A549 (cell line): ENCODE data around the gene NFE2L2. TPM values are rescaled to one million over a fixed set of nuclear protein-coding genes. Genes with fewer than 3 reads are reported as not detected.

Experiments
- ATAC-seq, 2 experiments: fragments of 200-7000 bp in 1 of 2; fragments of >200 bp in 1 of 2; cut with Nextera tagmentation in 1 of 2; cut with Tn5 transposase in 1 of 2; 3 replicates each; pipeline versions ENCODE4 v1.8.0 to v1.9.1; 2018 to 2020; ENCODE audit warnings: mild to moderate bottlenecking in 1 of 2, moderate library complexity in 1 of 2
- CTCF ChIA-PET: fragments of 300-600 bp; sonication (Branson Sonifier 250); formaldehyde crosslinking; extraction: SDS; loops from one replicate; lab custom pipeline; 2021; ENCODE audit warnings: antibody characterized with exemption, inconsistent platforms; lab: Yijun Ruan, JAX
- POLR2A ChIA-PET: fragments of 350-600 bp; formaldehyde crosslinking; extraction: SDS; loops from one replicate; lab custom pipeline; 2021; ENCODE audit warnings: antibody characterized with exemption, inconsistent platforms; lab: Yijun Ruan, JAX
- DNase-seq, 2 experiments: peaks; one replicate each; pipeline versions ENCODE4 v3.0.0 to v3.0.0-alpha.2; 2011 to 2016; ENCODE audit warnings: low read depth in 1 of 2, low spot score in 1 of 2
- FAIRE-seq: peaks from 2 replicates; lab custom pipeline; 2011; peaks lifted over from hg19 to GRCh38; lab: Jason Lieb, UNC
- H3K27ac ChIP-seq, 2 experiments: fragments of >200 bp; sonication (Bioruptor Twin); formaldehyde crosslinking; 3 replicates each; pipeline ENCODE4 v1.5.1; 2016 to 2017
- H3K4me1 ChIP-seq: fragments of >200 bp; sonication (Bioruptor Twin); formaldehyde crosslinking; 3 replicates; pipeline ENCODE4 v1.6.1; 2016
- H3K4me2 ChIP-seq: fragments of >200 bp; sonication (Bioruptor Twin); formaldehyde crosslinking; 3 replicates; pipeline ENCODE4 v1.6.1; 2016
- H3K4me3 ChIP-seq: fragments of >200 bp; sonication (Bioruptor Twin); formaldehyde crosslinking; 3 replicates; pipeline ENCODE4 v1.5.1; 2016
- H3K9me3 ChIP-seq: fragments of >200 bp; sonication (Bioruptor Twin); formaldehyde crosslinking; 3 replicates; pipeline ENCODE4 v1.6.1; 2016
- BCL3 ChIP-seq: fragments of >200 bp; sonication (Bioruptor Twin); formaldehyde crosslinking; IDR thresholded peaks from 3 replicates; pipeline ENCODE4 v1.6.1; 2016
- CBX8 ChIP-seq: fragments of 200-600 bp; sonication (generic); IDR thresholded peaks from 2 replicates; pipeline ENCODE4 v1.6.1; 2016
- ESRRA ChIP-seq: fragments of 150-350 bp; IDR thresholded peaks from 2 replicates; pipeline ENCODE4 v1.6.1; 2014; ENCODE audit warnings: mild to moderate bottlenecking, low read length, borderline replicate concordance
- HOXB13 ChIP-seq: fragments of 250-450 bp; sonication (Bioruptor Pico); IDR thresholded peaks from 2 replicates; pipeline ENCODE4 v1.5.0; 2020; ENCODE audit warnings: low read depth, mild to moderate bottlenecking, moderate library complexity
- KDM1A ChIP-seq: fragments of 200-600 bp; sonication (generic); IDR thresholded peaks from 2 replicates; pipeline ENCODE4 v1.6.1; 2016; ENCODE audit warnings: low read depth, mild to moderate bottlenecking
- MYC ChIP-seq: IDR thresholded peaks from 2 replicates; pipeline ENCODE4 v1.6.1; 2012; ENCODE audit warnings: mild to moderate bottlenecking, inconsistent platforms, low read length, improper control_type of control experiment, borderline replicate concordance
- POLR2A ChIP-seq: IDR thresholded peaks from 2 replicates; pipeline ENCODE4 v1.6.1; 2012; ENCODE audit warnings: mild to moderate bottlenecking, low read length
- RAD21 ChIP-seq, 2 experiments: fragments of >200 bp in 1 of 2; sonication (Bioruptor Twin) in 1 of 2; formaldehyde crosslinking in 1 of 2; IDR thresholded peaks in 1 of 2; conservative IDR thresholded peaks in 1 of 2; 2 replicates in 1 of 2; 3 replicates in 1 of 2; pipeline ENCODE4 v1.6.1; 2012 to 2018; ENCODE audit warnings: inconsistent platforms in 1 of 2
- RCOR1 ChIP-seq: fragments of 150-350 bp; IDR thresholded peaks from 2 replicates; pipeline ENCODE4 v1.6.1; 2014; ENCODE audit warnings: antibody characterized with exemption, low read length, low read depth
- SMC3 ChIP-seq: fragments of >200 bp; sonication (Bioruptor Twin); formaldehyde crosslinking; IDR thresholded peaks from 3 replicates; pipeline ENCODE4 v1.6.1; 2018; ENCODE audit warnings: inconsistent platforms
- WGBS: methylation state at CpG from one replicate; pipeline ENCODE4 v1.1.6; 2017; ENCODE audit errors: missing lambda C conversion rate; 5-methylcytosine and 5-hydroxymethylcytosine counted together
- polyA plus RNA-seq, 4 experiments: library from polyadenylated mRNA; depleted of rRNA in 3 of 4; stranded (reverse); fragments of >200 nt; fragmentation: RNase III in 1 of 4; extraction: RNeasy Plus Mini Kit Qiagen cat#74134 plus additional on column Dnase treatment in 1 of 4; gene quantifications; 2 replicates in 3 of 4; 3 replicates in 1 of 4; pipeline ENCODE4 v1.2.3, GENCODE V29; 2011 to 2017
- TF ChIP-seq, protein P1 (sequence below): fragments of 150-350 bp; IDR thresholded peaks from 2 replicates; pipeline ENCODE4 v1.6.1; 2014; ENCODE audit warnings: low read depth, mild to moderate bottlenecking, low read length
- TF ChIP-seq, protein P2 (sequence below): fragments of 250-450 bp; sonication (Bioruptor Pico); IDR thresholded peaks from 2 replicates; pipeline ENCODE4 v1.5.0; 2021; ENCODE audit warnings: mild to moderate bottlenecking, moderate library complexity, borderline replicate concordance
- TF ChIP-seq, protein P3 (sequence below): fragments of 200-600 bp; sonication (generic); IDR thresholded peaks from 2 replicates; pipeline ENCODE4 v1.6.1; 2016; ENCODE audit warnings: antibody characterized with exemption, mild to moderate bottlenecking, moderate library complexity
- TF ChIP-seq, protein P4 (sequence below): IDR thresholded peaks from 2 replicates; pipeline ENCODE4 v1.6.1; 2012

NFE2L2 gene
- polyA plus RNA-seq, 2 of the 4 experiments (the other 2 are of a cell fraction), result 65.8 to 146 TPM

- Histone ChIP-seq H3K4me3 (no peak overlapping the region), H3K4me1 (peaks cover 92% of the 10 kb centered on the region), H3K4me2 (0 out of 3 replicates have a peak overlapping the region, but pooled peaks have one; percentile 21), H3K9me3 (no peaks in the 10 kb centered on the region), H3K27ac (peak overlapping the region; percentile 8 to 54; a peak in 4 of 6 replicates)
- TF ChIP-seq, protein P1, sequence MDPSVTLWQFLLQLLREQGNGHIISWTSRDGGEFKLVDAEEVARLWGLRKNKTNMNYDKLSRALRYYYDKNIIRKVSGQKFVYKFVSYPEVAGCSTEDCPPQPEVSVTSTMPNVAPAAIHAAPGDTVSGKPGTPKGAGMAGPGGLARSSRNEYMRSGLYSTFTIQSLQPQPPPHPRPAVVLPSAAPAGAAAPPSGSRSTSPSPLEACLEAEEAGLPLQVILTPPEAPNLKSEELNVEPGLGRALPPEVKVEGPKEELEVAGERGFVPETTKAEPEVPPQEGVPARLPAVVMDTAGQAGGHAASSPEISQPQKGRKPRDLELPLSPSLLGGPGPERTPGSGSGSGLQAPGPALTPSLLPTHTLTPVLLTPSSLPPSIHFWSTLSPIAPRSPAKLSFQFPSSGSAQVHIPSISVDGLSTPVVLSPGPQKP, result no peak
- TF ChIP-seq RAD21 (conservative IDR thresholded peaks at IDR 0.05 in 1 of 2, IDR thresholded peaks at IDR 0.05 in 1 of 2) (no peak), KDM1A (no peak), RCOR1 (no peak), SMC3 (no peak), POLR2A (no peak), CBX8 (no peak), BCL3 (no peak)
- TF ChIP-seq, protein P2, sequence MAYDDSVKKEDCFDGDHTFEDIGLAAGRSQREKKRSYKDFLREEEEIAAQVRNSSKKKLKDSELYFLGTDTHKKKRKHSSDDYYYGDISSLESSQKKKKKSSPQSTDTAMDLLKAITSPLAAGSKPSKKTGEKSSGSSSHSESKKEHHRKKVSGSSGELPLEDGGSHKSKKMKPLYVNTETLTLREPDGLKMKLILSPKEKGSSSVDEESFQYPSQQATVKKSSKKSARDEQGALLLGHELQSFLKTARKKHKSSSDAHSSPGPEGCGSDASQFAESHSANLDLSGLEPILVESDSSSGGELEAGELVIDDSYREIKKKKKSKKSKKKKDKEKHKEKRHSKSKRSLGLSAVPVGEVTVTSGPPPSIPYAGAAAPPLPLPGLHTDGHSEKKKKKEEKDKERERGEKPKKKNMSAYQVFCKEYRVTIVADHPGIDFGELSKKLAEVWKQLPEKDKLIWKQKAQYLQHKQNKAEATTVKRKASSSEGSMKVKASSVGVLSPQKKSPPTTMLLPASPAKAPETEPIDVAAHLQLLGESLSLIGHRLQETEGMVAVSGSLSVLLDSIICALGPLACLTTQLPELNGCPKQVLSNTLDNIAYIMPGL, result no peak
- TF ChIP-seq, protein P3, sequence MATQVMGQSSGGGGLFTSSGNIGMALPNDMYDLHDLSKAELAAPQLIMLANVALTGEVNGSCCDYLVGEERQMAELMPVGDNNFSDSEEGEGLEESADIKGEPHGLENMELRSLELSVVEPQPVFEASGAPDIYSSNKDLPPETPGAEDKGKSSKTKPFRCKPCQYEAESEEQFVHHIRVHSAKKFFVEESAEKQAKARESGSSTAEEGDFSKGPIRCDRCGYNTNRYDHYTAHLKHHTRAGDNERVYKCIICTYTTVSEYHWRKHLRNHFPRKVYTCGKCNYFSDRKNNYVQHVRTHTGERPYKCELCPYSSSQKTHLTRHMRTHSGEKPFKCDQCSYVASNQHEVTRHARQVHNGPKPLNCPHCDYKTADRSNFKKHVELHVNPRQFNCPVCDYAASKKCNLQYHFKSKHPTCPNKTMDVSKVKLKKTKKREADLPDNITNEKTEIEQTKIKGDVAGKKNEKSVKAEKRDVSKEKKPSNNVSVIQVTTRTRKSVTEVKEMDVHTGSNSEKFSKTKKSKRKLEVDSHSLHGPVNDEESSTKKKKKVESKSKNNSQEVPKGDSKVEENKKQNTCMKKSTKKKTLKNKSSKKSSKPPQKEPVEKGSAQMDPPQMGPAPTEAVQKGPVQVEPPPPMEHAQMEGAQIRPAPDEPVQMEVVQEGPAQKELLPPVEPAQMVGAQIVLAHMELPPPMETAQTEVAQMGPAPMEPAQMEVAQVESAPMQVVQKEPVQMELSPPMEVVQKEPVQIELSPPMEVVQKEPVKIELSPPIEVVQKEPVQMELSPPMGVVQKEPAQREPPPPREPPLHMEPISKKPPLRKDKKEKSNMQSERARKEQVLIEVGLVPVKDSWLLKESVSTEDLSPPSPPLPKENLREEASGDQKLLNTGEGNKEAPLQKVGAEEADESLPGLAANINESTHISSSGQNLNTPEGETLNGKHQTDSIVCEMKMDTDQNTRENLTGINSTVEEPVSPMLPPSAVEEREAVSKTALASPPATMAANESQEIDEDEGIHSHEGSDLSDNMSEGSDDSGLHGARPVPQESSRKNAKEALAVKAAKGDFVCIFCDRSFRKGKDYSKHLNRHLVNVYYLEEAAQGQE, result no peak
- TF ChIP-seq, all 56 proteins: peak for 0
- CTCF ChIA-PET, result interaction anchor here (1.4 to 12.5 kb wide), 2 partner anchors 9 to 107 kb away, joined by 4 to 123 read pairs; no protein-coding TSS in a partner anchor
- POLR2A ChIA-PET, result no interaction called here
- 86% methylated on average over 4 of the region's 4 CpGs for WGBS
- ATAC-seq (no peak), FAIRE-seq (no peak), DNase-seq (no peak)
These were observed 6.0 kb upstream of the NFE2L2 start for GRCh38 chr2:177270531-177270930.

DNA sequence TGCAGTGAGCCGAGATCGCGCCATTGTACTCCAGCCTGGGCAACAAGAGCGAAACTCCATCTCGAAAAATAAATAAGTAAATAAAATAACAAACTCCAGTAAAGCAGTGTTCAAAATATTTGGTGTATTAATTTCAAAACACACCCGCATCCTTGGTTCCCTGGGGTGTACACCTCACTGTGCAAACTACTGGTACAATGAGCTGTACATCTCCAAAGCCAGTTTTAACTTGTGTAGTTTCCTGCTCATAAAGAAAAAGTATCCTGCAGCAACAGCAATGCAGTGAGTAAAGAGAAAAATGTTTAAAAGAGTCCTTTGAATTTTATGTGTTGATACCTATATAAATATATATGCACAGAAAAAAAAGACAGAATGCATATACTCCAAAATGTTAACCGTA lies 4.4 kb upstream of the NFE2L2 start:
- H3K9me3 ChIP-seq, result no peaks in the 10 kb centered on the region
- H3K4me1 ChIP-seq, result peaks cover 76% of the 10 kb centered on the region
- DNase-seq, result no peak
- H3K4me2 ChIP-seq, result peak overlapping the region; percentile 84
- peak overlapping the region in 1 of 2 experiments; percentile 99; a peak in 3 of 6 replicates for H3K27ac ChIP-seq
- ChIA-PET POLR2A (no interaction called here), CTCF (interaction anchor here (0.6 to 12.5 kb wide), 3 partner anchors 10 to 105 kb away, joined by 3 to 123 read pairs (median 3); no protein-coding TSS in a partner anchor)
- 74% methylated on average over 7 of the region's 7 CpGs for WGBS
- no peak for FAIRE-seq
- no peak for ATAC-seq
- TF ChIP-seq, protein P4, sequence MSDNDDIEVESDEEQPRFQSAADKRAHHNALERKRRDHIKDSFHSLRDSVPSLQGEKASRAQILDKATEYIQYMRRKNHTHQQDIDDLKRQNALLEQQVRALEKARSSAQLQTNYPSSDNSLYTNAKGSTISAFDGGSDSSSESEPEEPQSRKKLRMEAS, result no peak
- TF ChIP-seq HOXB13 (CRISPR knock-in tag) (no peak), MYC (no peak), ESRRA (no peak)
- no peak overlapping the region for H3K4me3 ChIP-seq
